ENCODE results near the gene CELA3B.
"Not testable (repeated sequence)": the region's sequence is repeated elsewhere in the genome, so short reads cannot be mapped to it uniquely, and the experiment has no call there.

Gene CELA3B

DNA sequence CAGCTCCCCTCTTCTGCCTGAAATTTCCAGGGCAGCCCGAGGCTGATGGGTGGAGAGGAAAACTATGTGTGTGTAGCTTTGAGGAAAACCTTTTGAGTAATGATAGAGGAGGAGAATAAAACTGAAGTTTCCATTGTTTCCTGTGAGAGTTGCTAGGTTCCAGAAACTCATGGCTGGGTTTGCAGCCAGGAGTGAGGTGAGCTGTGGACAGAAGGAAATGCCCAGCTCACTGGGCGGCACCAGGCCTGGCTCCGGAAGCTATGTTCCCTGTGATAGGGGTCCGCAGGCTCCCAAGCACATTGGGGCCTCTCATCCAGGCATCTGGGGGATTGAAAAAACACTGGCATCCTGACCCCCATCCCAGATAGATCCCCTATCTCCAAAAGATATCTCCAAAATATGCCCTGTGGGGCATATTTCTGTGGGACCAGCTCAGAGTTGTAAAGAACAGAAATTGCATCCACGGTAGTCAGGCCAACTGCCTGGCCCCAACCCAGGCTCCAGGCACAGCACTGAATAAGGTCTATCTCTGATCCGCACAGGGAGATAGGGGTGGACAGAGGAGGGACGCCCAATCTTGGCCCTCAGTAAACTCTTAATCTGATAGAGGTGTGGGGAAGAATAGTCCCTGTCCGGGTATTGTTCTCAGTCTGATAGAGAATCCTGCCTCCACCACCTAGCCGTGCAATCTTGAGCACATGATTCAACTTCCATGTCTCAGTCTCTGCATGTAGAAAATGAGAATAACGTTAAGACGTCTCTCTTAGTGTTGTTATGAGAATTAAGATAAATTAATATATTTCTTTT lies 37.9 kb upstream of the CELA3B start:
- in situ Hi-C loops (cut with MboI; ENCODE audit: low pct_unique_long_range_greater_than_20kb, low sequenced_read_pairs, unreplicated experiment): no loop called here
- TF ChIP-seq, protein P1, sequence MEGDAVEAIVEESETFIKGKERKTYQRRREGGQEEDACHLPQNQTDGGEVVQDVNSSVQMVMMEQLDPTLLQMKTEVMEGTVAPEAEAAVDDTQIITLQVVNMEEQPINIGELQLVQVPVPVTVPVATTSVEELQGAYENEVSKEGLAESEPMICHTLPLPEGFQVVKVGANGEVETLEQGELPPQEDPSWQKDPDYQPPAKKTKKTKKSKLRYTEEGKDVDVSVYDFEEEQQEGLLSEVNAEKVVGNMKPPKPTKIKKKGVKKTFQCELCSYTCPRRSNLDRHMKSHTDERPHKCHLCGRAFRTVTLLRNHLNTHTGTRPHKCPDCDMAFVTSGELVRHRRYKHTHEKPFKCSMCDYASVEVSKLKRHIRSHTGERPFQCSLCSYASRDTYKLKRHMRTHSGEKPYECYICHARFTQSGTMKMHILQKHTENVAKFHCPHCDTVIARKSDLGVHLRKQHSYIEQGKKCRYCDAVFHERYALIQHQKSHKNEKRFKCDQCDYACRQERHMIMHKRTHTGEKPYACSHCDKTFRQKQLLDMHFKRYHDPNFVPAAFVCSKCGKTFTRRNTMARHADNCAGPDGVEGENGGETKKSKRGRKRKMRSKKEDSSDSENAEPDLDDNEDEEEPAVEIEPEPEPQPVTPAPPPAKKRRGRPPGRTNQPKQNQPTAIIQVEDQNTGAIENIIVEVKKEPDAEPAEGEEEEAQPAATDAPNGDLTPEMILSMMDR (IDR thresholded peaks at IDR 0.05; ENCODE audit: extremely low read depth, insufficient read depth, missing control alignments): no peak
- no peak for DNase-seq (ENCODE audit: low spot score)

- DNase-seq (ENCODE audit: low spot score): no peak
- in situ Hi-C loops (cut with MboI; ENCODE audit: low pct_unique_long_range_greater_than_20kb, low sequenced_read_pairs, unreplicated experiment): no loop called here
- TF ChIP-seq, protein P1 (IDR thresholded peaks at IDR 0.05; ENCODE audit: extremely low read depth, insufficient read depth, missing control alignments): no peak
Observed at GRCh38 chr1:21939650-21940374, 37.0 kb upstream of the CELA3B start.

DNA sequence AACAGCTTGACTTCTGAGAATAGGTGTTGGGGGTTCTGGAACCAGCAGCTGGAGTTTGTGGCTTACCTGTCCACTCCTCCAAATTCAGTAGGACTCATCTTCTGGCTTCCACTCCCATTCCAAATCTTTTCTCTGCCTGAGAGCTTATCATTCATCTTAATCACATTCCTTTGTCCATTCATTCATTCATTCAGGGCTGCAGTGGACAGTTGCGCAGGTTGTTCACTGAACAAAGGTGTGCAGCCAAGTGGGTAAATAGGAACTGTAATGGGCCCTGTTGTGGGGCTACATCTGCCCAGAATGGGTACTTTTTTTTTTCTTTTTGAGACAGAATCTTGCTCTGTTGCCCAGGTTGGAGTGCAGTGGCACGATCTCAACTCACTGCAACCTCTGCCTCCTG lies 36.3 kb upstream of the CELA3B start:
- DNase-seq (ENCODE audit: low spot score): no peak
- in situ Hi-C loops (cut with MboI; ENCODE audit: low pct_unique_long_range_greater_than_20kb, low sequenced_read_pairs, unreplicated experiment): no loop called here
- TF ChIP-seq, protein P1 (IDR thresholded peaks at IDR 0.05; ENCODE audit: extremely low read depth, insufficient read depth, missing control alignments): no peak

- TF ChIP-seq, protein P1 (IDR thresholded peaks at IDR 0.05; ENCODE audit: extremely low read depth, insufficient read depth, missing control alignments): no peak
- no peak for DNase-seq (ENCODE audit: low spot score)
- in situ Hi-C loops (cut with MboI; ENCODE audit: low pct_unique_long_range_greater_than_20kb, low sequenced_read_pairs, unreplicated experiment): no loop called here
Observed at GRCh38 chr1:21941370-21941769, 35.5 kb upstream of the CELA3B start.

- in situ Hi-C loops (cut with MboI; ENCODE audit: low pct_unique_long_range_greater_than_20kb, low sequenced_read_pairs, unreplicated experiment): no loop called here
- TF ChIP-seq, protein P1 (IDR thresholded peaks at IDR 0.05; ENCODE audit: extremely low read depth, insufficient read depth, missing control alignments): no peak
- DNase-seq (ENCODE audit: low spot score): no peak
Observed at GRCh38 chr1:21942464-21942863, 34.4 kb upstream of the CELA3B start.

- DNase-seq (ENCODE audit: low spot score); in situ Hi-C loops (cut with MboI; ENCODE audit: low pct_unique_long_range_greater_than_20kb, low sequenced_read_pairs, unreplicated experiment): not testable (repeated sequence)
Observed at GRCh38 chr1:21942959-21943640, 33.7 kb upstream of the CELA3B start.

GRCh38 chr1:21944733-21945073 lies 32.1 kb upstream of the CELA3B start:
- in situ Hi-C loops (cut with MboI; ENCODE audit: low pct_unique_long_range_greater_than_20kb, low sequenced_read_pairs, unreplicated experiment): no loop called here
- DNase-seq (ENCODE audit: low spot score): no peak
- TF ChIP-seq, protein P1 (IDR thresholded peaks at IDR 0.05; ENCODE audit: extremely low read depth, insufficient read depth, missing control alignments): no peak

Data from GM13977 (cell line).